ENCODE data around the gene ADGRG2.
"Not testable (repeated sequence)": the region's sequence is repeated elsewhere in the genome, so short reads cannot be mapped to it uniquely, and the experiment has no call there.

The ADGRG2 gene

GRCh38 chrX:19086102-19086772, 36.0 kb downstream of the ADGRG2 start:
- TF ChIP-seq ZFX (IDR thresholded peaks at IDR 0.05) (no peak), CTCF (conservative IDR thresholded peaks at IDR 0.05) (no peak)
- H3K27ac ChIP-seq = no peak overlapping the region

DNA sequence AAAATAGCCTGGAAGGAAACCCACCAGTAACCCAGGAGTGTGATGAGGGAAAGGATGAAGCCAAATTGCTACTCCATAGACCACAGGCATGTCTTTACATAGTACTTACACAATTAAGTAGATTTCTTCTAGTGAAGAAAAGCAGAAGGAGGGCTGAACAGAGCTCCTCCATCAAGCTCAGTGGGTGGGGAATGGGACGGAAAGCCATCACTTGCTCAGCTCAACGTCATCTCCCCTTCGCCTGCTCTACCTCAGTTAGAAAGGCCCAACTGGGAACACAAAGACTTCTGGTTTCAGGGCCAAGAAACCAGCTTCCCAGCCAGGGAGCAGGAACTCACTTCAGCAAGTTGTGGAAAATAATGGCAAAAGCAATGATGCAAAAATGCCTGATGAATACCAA, 36.6 kb downstream of the ADGRG2 start:
- H3K27ac ChIP-seq = no peak overlapping the region
- no peak for TF ChIP-seq ZFX (IDR thresholded peaks at IDR 0.05)
- no peak for TF ChIP-seq CTCF (conservative IDR thresholded peaks at IDR 0.05)

DNA sequence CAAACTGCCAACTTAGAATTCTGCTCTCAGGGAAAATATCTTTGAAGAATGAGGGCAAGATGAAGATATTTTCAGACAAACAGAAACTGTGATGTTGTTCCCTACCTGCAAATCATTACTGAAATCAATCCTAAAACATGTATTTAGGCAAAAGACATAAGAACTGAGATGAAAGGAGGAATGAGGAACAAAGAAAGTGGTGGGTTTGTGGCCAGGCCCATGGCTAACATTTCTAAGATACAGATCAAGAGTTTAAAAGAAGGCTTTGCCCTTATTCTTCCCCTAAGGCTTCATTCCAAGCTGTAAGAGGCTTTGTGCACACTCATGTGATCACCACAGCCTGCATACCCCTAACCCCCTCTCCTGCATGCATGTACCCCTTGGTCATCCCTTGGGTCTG, 46.5 kb downstream of the ADGRG2 start:
- TF ChIP-seq ZFX (IDR thresholded peaks at IDR 0.05) (no peak), CTCF (conservative IDR thresholded peaks at IDR 0.05) (no peak)
- H3K27ac ChIP-seq = no peak overlapping the region

DNA sequence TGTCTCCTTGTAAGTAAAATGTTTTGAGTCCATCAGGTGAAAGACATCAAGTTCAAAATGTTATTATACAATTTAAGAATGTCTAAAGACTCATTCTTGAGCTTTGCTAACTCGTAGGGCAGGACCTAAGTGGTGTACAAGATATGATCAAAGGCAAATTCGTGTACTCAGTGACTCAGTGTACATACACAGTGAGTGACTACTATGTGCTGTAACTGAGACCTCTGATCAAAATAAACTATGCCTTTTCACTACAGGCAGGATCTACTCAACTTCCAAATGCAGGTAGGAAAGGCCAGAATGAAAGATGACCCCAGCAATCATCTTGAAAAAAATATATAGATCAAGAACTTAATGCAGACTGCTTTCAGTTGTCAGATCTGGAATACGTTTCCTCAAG, 49.9 kb downstream of the ADGRG2 start:
- TF ChIP-seq CTCF (conservative IDR thresholded peaks at IDR 0.05) (no peak), ZFX (IDR thresholded peaks at IDR 0.05) (no peak)
- no peak overlapping the region for H3K27ac ChIP-seq

DNA sequence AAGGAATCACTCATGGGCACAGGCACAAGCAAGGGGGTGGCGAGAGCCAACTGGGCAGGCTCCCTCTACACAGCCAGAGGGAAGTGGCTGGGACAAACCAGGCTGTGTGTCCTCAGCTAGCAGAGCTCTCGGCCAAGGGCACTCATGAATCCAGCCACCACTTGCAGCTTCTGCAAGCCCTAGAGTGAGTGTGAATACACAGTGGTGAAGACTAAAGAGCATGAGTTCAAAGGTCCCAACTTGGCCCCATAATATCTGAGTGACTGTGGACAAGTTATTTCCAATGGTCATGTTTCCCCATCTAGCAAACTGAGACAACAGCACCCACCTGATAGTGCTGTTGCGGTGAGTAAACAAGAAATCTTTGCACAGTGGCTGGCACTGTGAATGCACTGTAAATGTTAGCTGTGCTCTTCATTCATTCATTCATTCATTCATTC, 51.7 kb downstream of the ADGRG2 start:
- no peak for TF ChIP-seq ZFX (IDR thresholded peaks at IDR 0.05)
- TF ChIP-seq CTCF (conservative IDR thresholded peaks at IDR 0.05) = no peak
- H3K27ac ChIP-seq = no peak overlapping the region

DNA sequence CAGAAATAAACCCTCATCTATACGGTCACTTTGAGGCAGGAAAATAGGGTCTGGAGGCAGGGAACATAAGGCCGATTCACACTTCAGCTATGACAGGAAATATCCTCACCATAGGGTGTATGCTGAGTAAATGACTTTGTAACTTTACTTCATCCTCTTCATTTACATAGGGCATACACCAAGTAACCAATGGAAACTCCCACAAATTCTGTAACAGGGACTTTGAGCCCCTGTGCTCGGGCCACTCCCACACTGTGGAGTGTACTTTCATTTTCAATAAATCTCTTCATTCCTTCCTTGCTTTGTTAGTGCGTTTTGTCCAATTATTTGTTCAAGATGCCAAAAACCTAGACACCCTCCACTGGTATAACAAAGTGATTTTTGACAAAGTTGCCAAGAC, 55.3 kb downstream of the ADGRG2 start:
- not testable (repeated sequence) for H3K27ac ChIP-seq

- no peak overlapping the region for H3K27ac ChIP-seq
- no peak for TF ChIP-seq ZFX (IDR thresholded peaks at IDR 0.05)
- no peak for TF ChIP-seq CTCF (conservative IDR thresholded peaks at IDR 0.05)
Measured at GRCh38 chrX:19065535-19065934, 56.7 kb downstream of the ADGRG2 start.

DNA sequence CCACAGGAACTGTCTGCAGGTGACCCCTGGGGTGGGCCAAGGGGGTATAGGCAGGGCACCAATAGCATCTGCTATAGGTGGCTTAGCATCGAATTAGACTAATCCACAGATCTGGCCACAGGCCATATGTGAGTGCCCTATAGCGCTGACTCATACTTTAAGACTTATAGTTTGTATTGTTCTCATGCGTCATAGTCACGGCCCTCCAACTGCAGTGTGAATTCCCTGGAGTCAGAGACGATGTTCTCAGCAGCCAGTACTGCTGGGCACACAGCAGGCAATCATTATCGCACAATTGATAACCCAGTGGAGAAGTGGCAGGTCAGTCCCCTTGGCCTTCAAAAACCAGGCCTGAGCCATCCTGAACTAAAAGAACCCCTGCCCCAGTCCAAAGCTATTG, 58.1 kb downstream of the ADGRG2 start:
- TF ChIP-seq ZFX (IDR thresholded peaks at IDR 0.05) (no peak), CTCF (conservative IDR thresholded peaks at IDR 0.05) (no peak)
- no peak overlapping the region for H3K27ac ChIP-seq

Measured in C4-2B (cell line).